HepG2 (cell line): ENCODE data around the gene AMOT. TPM values are rescaled to one million over a fixed set of nuclear protein-coding genes. Genes with fewer than 3 reads are reported as not detected.

ENCODE experiments used
- ATAC-seq: fragments of 200-7000 bp; cut with Tn5 transposase; 3 replicates; pipeline ENCODE4 v1.9.1; 2020; ENCODE audit warnings: mild to moderate bottlenecking, moderate library complexity
- BruUV-seq: library from RNA; stranded (reverse); fragments of 400-500 nt; replicated peaks from 2 replicates; lab custom pipeline; 2021; lab: Mats Ljungman, UMichigan
- CTCF ChIA-PET: fragments of 300-600 bp; formaldehyde crosslinking; extraction: SDS; loops from one replicate; lab custom pipeline; 2021; ENCODE audit warnings: low total read pairs, inconsistent platforms, low intra/inter-chr PET ratio; lab: Yijun Ruan, JAX
- POLR2A ChIA-PET: fragments of 350-600 bp; sonication (Branson Sonifier 250); formaldehyde crosslinking; loops from one replicate; lab custom pipeline; 2020; ENCODE audit warnings: antibody characterized with exemption, inconsistent platforms; lab: Yijun Ruan, JAX
- DNase-seq: peaks from one replicate; pipeline ENCODE4 v3.0.0-alpha.2; 2015; ENCODE audit warnings: low spot score
- FAIRE-seq: peaks from 3 replicates; lab custom pipeline; 2011; peaks lifted over from hg19 to GRCh38; lab: Jason Lieb, UNC
- H2AFZ ChIP-seq: one replicate; pipeline ENCODE4 v1.6.1; 2011; ENCODE audit warnings: low read length, inconsistent platforms
- H3K27ac ChIP-seq: fragments of 300-600 bp; 3 replicates; pipeline ENCODE4 v1.8.0; 2011; ENCODE audit warnings: mixed run types, mild to moderate bottlenecking, mixed read lengths, low read length, inconsistent platforms; ENCODE audit not compliant: insufficient read depth; ENCODE audit errors: extremely low read length
- H3K27me3 ChIP-seq, 2 experiments: fragments of 200-600 bp in 1 of 2; 2 replicates in 1 of 2; 3 replicates in 1 of 2; pipeline versions ENCODE4 v1.6.0 to v1.8.0; 2011; ENCODE audit warnings: low read length in 2 of 2, mild to moderate bottlenecking in 2 of 2, moderate library complexity in 2 of 2, inconsistent platforms in 1 of 2; ENCODE audit not compliant: insufficient read depth in 2 of 2, control insufficient read depth in 1 of 2
- H3K36me3 ChIP-seq, 2 experiments: fragments of 200-600 bp in 1 of 2; replicated peaks in 1 of 2; 2 replicates in 1 of 2; 3 replicates in 1 of 2; pipeline versions ENCODE4 v1.5.1 to v1.8.0; 2011; ENCODE audit warnings: low read length in 2 of 2, inconsistent platforms in 1 of 2; ENCODE audit not compliant: insufficient read depth in 2 of 2, control insufficient read depth in 1 of 2
- H3K4me1 ChIP-seq: 2 replicates; pipeline ENCODE4 v1.5.1; 2012; ENCODE audit warnings: low read length, inconsistent platforms; ENCODE audit not compliant: insufficient read depth
- H3K4me2 ChIP-seq: 2 replicates; pipeline ENCODE4 v1.6.0; 2011; ENCODE audit warnings: low read depth, low read length, inconsistent platforms
- H3K4me3 ChIP-seq, 3 experiments: fragments of 200-600 bp in 1 of 3; sonication (generic), shearing (Covaris generic) in 1 of 3; replicated peaks in 1 of 3; 2 replicates each; pipeline ENCODE4 v1.5.1; 2011 to 2016; ENCODE audit warnings: low read length in 3 of 3, inconsistent platforms in 2 of 3, low read depth in 2 of 3, mild to moderate bottlenecking in 2 of 3, control low read depth in 1 of 3, mixed read lengths in 1 of 3; ENCODE audit not compliant: insufficient read depth in 1 of 3
- H3K79me2 ChIP-seq: one replicate; pipeline ENCODE4 v1.6.1; 2011; ENCODE audit warnings: low read length, inconsistent platforms; ENCODE audit not compliant: insufficient read depth
- H3K9ac ChIP-seq: 2 replicates; pipeline ENCODE4 v1.6.0; 2011; ENCODE audit warnings: mild to moderate bottlenecking, low read depth, low read length, inconsistent platforms; ENCODE audit not compliant: insufficient read depth
- H3K9me3 ChIP-seq: 2 replicates; pipeline ENCODE4 v1.5.1; 2012; ENCODE audit warnings: mild to moderate bottlenecking, low read length
- H4K20me1 ChIP-seq: 2 replicates; pipeline ENCODE4 v1.6.0; 2011; ENCODE audit warnings: inconsistent platforms, mild to moderate bottlenecking, low read length, moderate library complexity; ENCODE audit not compliant: insufficient read depth
- HMG20B ChIP-seq: conservative IDR thresholded peaks from 2 replicates; pipeline ENCODE4 v1.6.1; 2016; ENCODE audit warnings: missing genetic modification reagents, missing compliant biosample characterization
- IRX3 ChIP-seq: sonication (generic); formaldehyde crosslinking; IDR thresholded peaks from 2 replicates; pipeline ENCODE4 v1.8.1; 2023; ENCODE audit warnings: mild to moderate bottlenecking, low read depth, missing genetic modification reagents, borderline replicate concordance
- KDM4B ChIP-seq: sonication (generic); formaldehyde crosslinking; IDR thresholded peaks from 2 replicates; pipeline ENCODE4 v1.4.0; 2020; ENCODE audit warnings: missing genetic modification reagents
- KDM5A ChIP-seq: fragments of 200-600 bp; sonication (generic); IDR thresholded peaks from 2 replicates; pipeline ENCODE4 v1.7.0; 2018; ENCODE audit warnings: antibody characterized with exemption, mild to moderate bottlenecking, low read length, borderline replicate concordance
- KDM6A ChIP-seq: IDR thresholded peaks from 2 replicates; pipeline ENCODE4 v1.6.1; 2016; ENCODE audit warnings: low read depth
- KLF16 ChIP-seq, 2 experiments: sonication (generic) in 1 of 2; formaldehyde crosslinking in 1 of 2; IDR thresholded peaks; 2 replicates each; pipeline versions ENCODE4 v1.6.1 to v1.8.0; 2016 to 2023; ENCODE audit warnings: missing genetic modification reagents in 2 of 2, missing compliant biosample characterization in 1 of 2
- MAF1 ChIP-seq: sonication (generic); formaldehyde crosslinking; IDR thresholded peaks from 2 replicates; pipeline ENCODE4 v1.5.0; 2020; ENCODE audit warnings: missing genetic modification reagents, borderline replicate concordance
- TRAFD1 ChIP-seq: sonication (generic); formaldehyde crosslinking; IDR thresholded peaks from 2 replicates; pipeline ENCODE4 v1.5.1; 2020; ENCODE audit warnings: missing genetic modification reagents, mild to moderate bottlenecking, borderline replicate concordance
- ZBTB1 ChIP-seq: sonication (generic); formaldehyde crosslinking; IDR thresholded peaks from 2 replicates; pipeline ENCODE4 v1.4.0; 2020; ENCODE audit warnings: missing genetic modification reagents, borderline replicate concordance
- ZBTB20 ChIP-seq: sonication (generic); formaldehyde crosslinking; IDR thresholded peaks from 2 replicates; pipeline ENCODE4 v1.8.1; 2023; ENCODE audit warnings: missing genetic modification reagents, low read depth, mild to moderate bottlenecking, borderline replicate concordance
- ZBTB3 ChIP-seq: sonication (generic); formaldehyde crosslinking; IDR thresholded peaks from 2 replicates; pipeline ENCODE4 v1.4.0; 2020; ENCODE audit warnings: low read depth, mild to moderate bottlenecking, moderate library complexity, missing genetic modification reagents, borderline replicate concordance
- ZBTB4 ChIP-seq: sonication (generic); formaldehyde crosslinking; IDR thresholded peaks from 2 replicates; pipeline ENCODE4 v1.4.0; 2020; ENCODE audit warnings: missing genetic modification reagents, mild to moderate bottlenecking, borderline replicate concordance
- ZNF329 ChIP-seq: sonication (generic); formaldehyde crosslinking; IDR thresholded peaks from 2 replicates; pipeline ENCODE4 v1.9.0; 2021; ENCODE audit warnings: low read depth, mild to moderate bottlenecking, missing genetic modification reagents
- ZNF33B ChIP-seq: sonication (generic); formaldehyde crosslinking; IDR thresholded peaks from 2 replicates; pipeline ENCODE4 v1.5.1; 2020; ENCODE audit warnings: mild to moderate bottlenecking, missing genetic modification reagents
- ZNF367 ChIP-seq: sonication (generic); formaldehyde crosslinking; IDR thresholded peaks from 2 replicates; pipeline ENCODE4 v1.4.0; 2020; ENCODE audit warnings: missing genetic modification reagents, borderline replicate concordance
- ZNF496 ChIP-seq: sonication (generic); formaldehyde crosslinking; IDR thresholded peaks from 2 replicates; pipeline ENCODE4 v1.8.1; 2023; ENCODE audit warnings: mild to moderate bottlenecking, moderate library complexity, missing genetic modification reagents; ENCODE audit not compliant: insufficient replicate concordance
- WGBS: methylation state at CpG from one replicate; pipeline ENCODE4 v1.1.6; 2017; ENCODE audit warnings: low lambda C conversion rate; 5-methylcytosine and 5-hydroxymethylcytosine counted together
- in situ Hi-C: cut with HindIII; loops from 2 replicates; pipeline ENCODE4 v1.10.0; 2017; ENCODE audit warnings: low pct_unique_long_range_greater_than_20kb; ENCODE audit not compliant: extremely low pct_ligation_motif_present
- intact Hi-C: fragments of 100-400 bp; cut with micrococcal nuclease; formaldehyde crosslinking; loops from one replicate; pipeline ENCODE4 v1.10.0; 2022; ENCODE audit not compliant: unreplicated experiment
- polyA plus RNA-seq, 8 experiments: library from polyadenylated mRNA; depleted of rRNA in 3 of 8; stranded (reverse) in 7 of 8; unstranded in 1 of 8; fragments of >200 nt; fragmentation: Illumina TruSeq in 4 of 8; extraction: Trizol in 4 of 8; gene quantifications; 2 replicates each; pipeline versions ENCODE4 v1.2.1 to v1.2.3, GENCODE V29; 2011 to 2016; ENCODE audit warnings: low read depth in 4 of 8, missing spikeins in 1 of 8, mixed read lengths in 1 of 8; ENCODE audit not compliant: insufficient read depth in 1 of 8
- total RNA-seq, 5 experiments: library from RNA; depleted of rRNA; stranded (reverse); fragments of >200 nt; fragmentation: Illumina TruSeq; extraction: Trizol; gene quantifications; 2 replicates each; pipeline ENCODE4 v1.2.3, GENCODE V29; 2016; ENCODE audit warnings: low read depth in 1 of 5

Gene AMOT
- total and polyA plus RNA-seq, 2 of the 13 experiments (the other 11 are each of a cell fraction or from before 2014, with no cell fraction given), result 0.13 to 0.91 TPM

- no TSS peak for BruUV-seq
- H3K9ac ChIP-seq, result no peak overlapping the region
- CTCF ChIA-PET, result no interaction called here
- H2AFZ ChIP-seq, result no peak overlapping the region
- H3K79me2 ChIP-seq, result no peaks in the 10 kb centered on the region
- FAIRE-seq (no peak), ATAC-seq (no peak), DNase-seq (no peak)
- 9% methylated on average over 2 of the region's 2 CpGs for WGBS
- TF ChIP-seq IRX3 (CRISPR knock-in tag) (no peak), TRAFD1 (CRISPR knock-in tag) (no peak), KLF16 (CRISPR knock-in tag; IDR thresholded peaks at IDR 0.05) (no peak), KDM4B (CRISPR knock-in tag) (no peak), ZBTB4 (CRISPR knock-in tag) (no peak), ZBTB3 (CRISPR knock-in tag) (no peak), ZBTB1 (CRISPR knock-in tag) (no peak), KDM6A (no peak), HMG20B (CRISPR knock-in tag) (no peak), KDM5A (no peak), ZNF367 (CRISPR knock-in tag) (no peak), ZNF329 (no peak), ZNF496 (CRISPR knock-in tag) (no peak), MAF1 (CRISPR knock-in tag) (no peak), ZNF33B (no peak), ZBTB20 (CRISPR knock-in tag) (no peak)
- intact Hi-C loops, result no loop called here
- no peak overlapping the region for H3K4me3 ChIP-seq
- in situ Hi-C loops, result no loop called here
- H3K27ac ChIP-seq, result no peak overlapping the region
- no peaks in the 10 kb centered on the region for H3K27me3 ChIP-seq
- H4K20me1 ChIP-seq, result no peaks in the 10 kb centered on the region
- H3K4me1 ChIP-seq, result no peaks in the 10 kb centered on the region
- POLR2A ChIA-PET, result no interaction called here
- H3K4me2 ChIP-seq, result no peak overlapping the region
- H3K36me3 ChIP-seq, result no peaks in the 10 kb centered on the region
- H3K9me3 ChIP-seq, result no peaks in the 10 kb centered on the region
Observed at GRCh38 chrX:112751076-112751475, 89.6 kb downstream of the AMOT start.
